DOHH2 (cell line): ENCODE measurements around the gene MACROD1.

Source experiments
- H3F3A ChIP-seq: fragments of 200-600 bp; sonication (generic), shearing (Covaris generic); 2 replicates; pipeline ENCODE4 v1.6.0; 2016; ENCODE audit warnings: antibody characterized with exemption, mild to moderate bottlenecking; ENCODE audit not compliant: control insufficient read depth, insufficient read depth
- H3K27ac ChIP-seq: fragments of 200-600 bp; sonication (generic); 2 replicates; pipeline ENCODE4 v1.5.1; 2014; ENCODE audit warnings: low read depth, mild to moderate bottlenecking, low read length, moderate library complexity
- H3K27me3 ChIP-seq: fragments of 200-600 bp; sonication (generic); 2 replicates; pipeline ENCODE4 v1.6.1; 2014; ENCODE audit warnings: mild to moderate bottlenecking, low read length, mixed read lengths; ENCODE audit not compliant: control insufficient read depth
- H3K36me3 ChIP-seq: fragments of 200-600 bp; sonication (generic); 2 replicates; pipeline ENCODE4 v1.6.1; 2014; ENCODE audit warnings: mild to moderate bottlenecking, low read length, moderate library complexity, mixed read lengths; ENCODE audit not compliant: control insufficient read depth
- H3K4me1 ChIP-seq: fragments of 200-600 bp; sonication (generic); 2 replicates; pipeline ENCODE4 v1.6.1; 2014; ENCODE audit warnings: mild to moderate bottlenecking, low read length, mixed read lengths; ENCODE audit not compliant: control insufficient read depth
- H3K4me2 ChIP-seq: fragments of 200-600 bp; sonication (generic); 2 replicates; pipeline ENCODE4 v1.6.0; 2014; ENCODE audit warnings: mild to moderate bottlenecking, low read length, moderate library complexity
- H3K4me3 ChIP-seq: fragments of 200-600 bp; sonication (generic); 2 replicates; pipeline ENCODE4 v1.5.1; 2014; ENCODE audit warnings: mild to moderate bottlenecking, low read length, mixed read lengths
- H3K79me2 ChIP-seq: fragments of 200-600 bp; sonication (generic); 2 replicates; pipeline ENCODE4 v1.6.1; 2014; ENCODE audit warnings: mild to moderate bottlenecking, low read length, mixed read lengths; ENCODE audit not compliant: control insufficient read depth
- H3K9me2 ChIP-seq: fragments of 200-600 bp; sonication (generic); replicated peaks from 2 replicates; pipeline ENCODE4 v1.6.1; 2014; ENCODE audit warnings: mild to moderate bottlenecking, low read length, mixed read lengths; ENCODE audit not compliant: control insufficient read depth
- H3K9me3 ChIP-seq: fragments of 200-600 bp; sonication (generic); 2 replicates; pipeline ENCODE4 v1.6.1; 2014; ENCODE audit warnings: antibody characterized with exemption, low read length, mixed read lengths; ENCODE audit not compliant: control insufficient read depth, insufficient read depth
- H4K20me1 ChIP-seq: fragments of 200-600 bp; sonication (generic); 2 replicates; pipeline ENCODE4 v1.6.0; 2014; ENCODE audit warnings: low read depth, mild to moderate bottlenecking, antibody characterized with exemption, low read length, moderate library complexity; ENCODE audit not compliant: control insufficient read depth, insufficient read depth
- EZH2phosphoT487 ChIP-seq: fragments of 200-600 bp; sonication (generic); IDR thresholded peaks from 2 replicates; pipeline ENCODE4 v1.6.1; 2017; ENCODE audit warnings: borderline replicate concordance, mild to moderate bottlenecking, antibody characterized with exemption, low read length, moderate library complexity, mixed read lengths
- TF ChIP-seq, protein P1 (sequence below): fragments of 200-600 bp; sonication (generic); IDR thresholded peaks from one replicate; pipeline ENCODE4 v1.5.1; 2014; ENCODE audit warnings: antibody characterized with exemption, mild to moderate bottlenecking, low read depth, low read length; ENCODE audit not compliant: poor library complexity, severe bottlenecking

The MACROD1 gene

DNA sequence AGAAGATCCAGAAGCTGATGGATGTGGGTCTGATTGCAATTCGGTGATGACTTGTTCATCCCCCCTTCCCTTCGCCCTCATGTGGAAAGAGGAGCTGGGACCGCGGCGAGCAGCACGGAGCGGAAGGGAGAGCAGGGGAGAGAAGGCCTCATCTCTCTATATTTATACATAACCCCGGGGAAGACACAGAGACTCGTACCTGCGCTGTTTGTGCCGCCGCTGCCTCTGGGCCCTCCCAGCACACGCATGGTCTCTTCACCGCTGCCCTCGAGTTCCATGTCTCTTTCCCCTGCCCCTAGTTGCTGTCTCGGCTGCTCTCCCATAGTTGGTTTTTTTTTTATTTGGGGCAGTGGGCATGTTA is 38.1 kb upstream of the MACROD1 start:
- Histone ChIP-seq H3K36me3 (peaks cover 82% of the 10 kb centered on the region), H3K27me3 (no peaks in the 10 kb centered on the region), H3K4me3 (no peak overlapping the region), H3K79me2 (peaks cover 26% of the 10 kb centered on the region), H3K9me2 (no peaks in the 10 kb centered on the region), H3K4me2 (peak overlapping the region; percentile 77), H3K4me1 (peaks cover 64% of the 10 kb centered on the region), H4K20me1 (no peaks in the 10 kb centered on the region; the same call in 1 of the 2 replicates), H3K27ac (peak overlapping the region; percentile 95), H3F3A (peaks cover 34% of the 10 kb centered on the region), H3K9me3 (no peaks in the 10 kb centered on the region)
- TF ChIP-seq EZH2phosphoT487, result no peak
- TF ChIP-seq, protein P1, sequence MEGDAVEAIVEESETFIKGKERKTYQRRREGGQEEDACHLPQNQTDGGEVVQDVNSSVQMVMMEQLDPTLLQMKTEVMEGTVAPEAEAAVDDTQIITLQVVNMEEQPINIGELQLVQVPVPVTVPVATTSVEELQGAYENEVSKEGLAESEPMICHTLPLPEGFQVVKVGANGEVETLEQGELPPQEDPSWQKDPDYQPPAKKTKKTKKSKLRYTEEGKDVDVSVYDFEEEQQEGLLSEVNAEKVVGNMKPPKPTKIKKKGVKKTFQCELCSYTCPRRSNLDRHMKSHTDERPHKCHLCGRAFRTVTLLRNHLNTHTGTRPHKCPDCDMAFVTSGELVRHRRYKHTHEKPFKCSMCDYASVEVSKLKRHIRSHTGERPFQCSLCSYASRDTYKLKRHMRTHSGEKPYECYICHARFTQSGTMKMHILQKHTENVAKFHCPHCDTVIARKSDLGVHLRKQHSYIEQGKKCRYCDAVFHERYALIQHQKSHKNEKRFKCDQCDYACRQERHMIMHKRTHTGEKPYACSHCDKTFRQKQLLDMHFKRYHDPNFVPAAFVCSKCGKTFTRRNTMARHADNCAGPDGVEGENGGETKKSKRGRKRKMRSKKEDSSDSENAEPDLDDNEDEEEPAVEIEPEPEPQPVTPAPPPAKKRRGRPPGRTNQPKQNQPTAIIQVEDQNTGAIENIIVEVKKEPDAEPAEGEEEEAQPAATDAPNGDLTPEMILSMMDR, result no peak

DNA sequence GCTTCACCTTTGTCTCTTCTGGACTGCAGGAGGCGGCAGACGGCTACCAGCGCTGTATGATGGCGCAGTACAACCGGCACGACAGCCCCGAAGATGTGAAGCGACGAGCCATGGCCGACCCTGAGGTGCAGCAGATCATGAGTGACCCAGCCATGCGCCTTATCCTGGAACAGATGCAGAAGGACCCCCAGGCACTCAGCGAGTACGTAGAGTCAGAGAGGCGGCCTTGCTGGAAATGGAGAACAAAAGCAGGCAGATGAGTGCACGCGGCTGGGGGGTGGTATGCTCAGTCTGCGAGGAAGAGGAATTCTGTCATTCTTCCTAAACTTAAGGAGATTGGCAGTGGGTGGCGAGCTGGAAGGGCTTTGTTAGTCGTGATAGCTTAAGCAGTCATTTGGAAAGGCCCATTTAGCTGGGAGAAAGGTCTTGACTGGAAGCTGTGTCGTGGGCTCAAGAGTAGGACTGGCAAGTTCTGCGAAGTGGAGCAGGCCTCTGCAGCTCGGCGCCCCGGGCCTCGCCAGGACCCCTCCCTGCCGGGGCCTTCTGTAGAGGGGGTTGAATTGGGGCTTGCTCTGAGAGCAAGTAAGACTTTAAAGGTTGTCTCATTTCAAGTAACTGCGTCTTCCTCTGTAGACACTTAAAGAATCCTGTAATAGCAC is 37.6 kb upstream of the MACROD1 start:
- Histone ChIP-seq H3K4me1 (peaks cover 59% of the 10 kb centered on the region), H3K9me3 (no peaks in the 10 kb centered on the region), H3K36me3 (peaks cover 82% of the 10 kb centered on the region)

DNA sequence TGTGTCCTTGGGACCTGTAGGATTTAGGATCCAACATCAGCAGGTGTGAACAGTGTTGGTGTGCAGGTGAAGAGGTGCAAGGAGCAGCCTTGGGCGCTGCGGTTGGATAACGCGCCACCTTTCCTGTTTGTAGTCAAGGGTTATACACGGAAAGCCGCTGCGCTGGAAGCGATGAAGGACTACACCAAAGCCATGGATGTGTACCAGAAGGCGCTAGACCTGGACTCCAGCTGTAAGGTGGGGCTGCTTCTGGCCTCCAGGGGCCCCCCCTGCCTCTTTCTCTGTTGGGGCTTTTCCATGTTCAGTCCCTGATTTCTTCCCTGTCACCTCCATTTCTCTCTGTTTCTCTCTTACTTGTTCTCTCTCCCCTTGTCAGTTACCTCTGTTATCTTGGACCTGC is 37.1 kb upstream of the MACROD1 start:
- no peaks in the 10 kb centered on the region for H3K27me3 ChIP-seq
- H3K4me3 ChIP-seq, result no peak overlapping the region
- H3K4me1 ChIP-seq, result peaks cover 53% of the 10 kb centered on the region
- H3K36me3 ChIP-seq, result peaks cover 82% of the 10 kb centered on the region
- peaks cover 34% of the 10 kb centered on the region for H3F3A ChIP-seq
- no peaks in the 10 kb centered on the region for H4K20me1 ChIP-seq
- TF ChIP-seq, protein P1, result no peak
- no peak for TF ChIP-seq EZH2phosphoT487
- no peak overlapping the region for H3K4me2 ChIP-seq
- no peaks in the 10 kb centered on the region for H3K9me3 ChIP-seq
- no peak overlapping the region; the same call in 1 of the 2 replicates for H3K27ac ChIP-seq
- H3K9me2 ChIP-seq, result no peaks in the 10 kb centered on the region
- H3K79me2 ChIP-seq, result peaks cover 15% of the 10 kb centered on the region

More for the DNA sequence above, 37.6 kb upstream of the MACROD1 start:
- H3K4me2 ChIP-seq, result no peak overlapping the region
- H3K27me3 ChIP-seq, result no peaks in the 10 kb centered on the region
- H3K79me2 ChIP-seq, result peaks cover 21% of the 10 kb centered on the region
- peak overlapping the region; percentile 95; the same call in 1 of the 2 replicates for H3K27ac ChIP-seq
- no peaks in the 10 kb centered on the region for H3K9me2 ChIP-seq
- H3K4me3 ChIP-seq, result no peak overlapping the region
- H4K20me1 ChIP-seq, result no peaks in the 10 kb centered on the region; the same call in 1 of the 2 replicates
- peaks cover 34% of the 10 kb centered on the region for H3F3A ChIP-seq
- no peak for TF ChIP-seq EZH2phosphoT487
- TF ChIP-seq, protein P1, result no peak
